Liver (tissue), 9 donors: Measurements from ENCODE around the gene F2RL1. TPM values are rescaled to one million over a fixed set of nuclear protein-coding genes. Genes with fewer than 3 reads are reported as not detected.

Experiments
- DNase-seq: peaks from one replicate; pipeline ENCODE4 v3.0.0-alpha.2; 2017; ENCODE audit warnings: low spot score
- H3K27ac ChIP-seq, 2 donors: one replicate each; pipeline ENCODE4 v1.7.0; 2013; ENCODE audit warnings: inconsistent platforms in 2 of 2, low read length in 2 of 2, control low read depth in 1 of 2, low read depth in 1 of 2, mild to moderate bottlenecking in 1 of 2
- H3K27me3 ChIP-seq, 4 donors: one replicate each; pipeline versions ENCODE4 v1.6.1 to v1.7.0; 2013; ENCODE audit warnings: low read length in 3 of 4, inconsistent platforms in 1 of 4, mild to moderate bottlenecking in 1 of 4, moderate library complexity in 1 of 4; ENCODE audit not compliant: control insufficient read depth in 4 of 4, insufficient read depth in 4 of 4
- H3K36me3 ChIP-seq, 4 donors: one replicate each; pipeline versions ENCODE4 v1.6.1 to v1.7.0; 2013; ENCODE audit warnings: low read length in 3 of 4, mild to moderate bottlenecking in 3 of 4, low read depth in 1 of 4, moderate library complexity in 1 of 4; ENCODE audit not compliant: control insufficient read depth in 4 of 4, insufficient read depth in 3 of 4
- H3K4me1 ChIP-seq, 4 donors: one replicate each; pipeline versions ENCODE4 v1.6.1 to v1.7.0; 2013; ENCODE audit warnings: low read length in 3 of 4, mild to moderate bottlenecking in 3 of 4, moderate library complexity in 1 of 4; ENCODE audit not compliant: control insufficient read depth in 4 of 4, insufficient read depth in 4 of 4
- H3K4me3 ChIP-seq, 3 donors: one replicate each; pipeline versions ENCODE4 v1.6.1 to v1.7.0; 2013; ENCODE audit warnings: low read length in 3 of 3, control low read depth in 1 of 3, low read depth in 1 of 3, mild to moderate bottlenecking in 1 of 3
- H3K9ac ChIP-seq, 2 donors: one replicate each; pipeline ENCODE4 v1.7.0; 2013; ENCODE audit warnings: low read length in 2 of 2, mild to moderate bottlenecking in 2 of 2, moderate library complexity in 2 of 2, control low read depth in 1 of 2, low read depth in 1 of 2
- H3K9me3 ChIP-seq, 4 donors: one replicate each; pipeline versions ENCODE4 v1.6.1 to v1.7.0; 2013; ENCODE audit warnings: low read length in 3 of 4; ENCODE audit not compliant: control insufficient read depth in 4 of 4
- EGR1 ChIP-seq, 2 donors: IDR thresholded peaks; 2 replicates each; pipeline ENCODE4 v1.6.1; 2016 to 2018; ENCODE audit warnings: antibody characterized with exemption in 2 of 2, low read depth in 2 of 2
- FOXA1 ChIP-seq: IDR thresholded peaks from 2 replicates; pipeline ENCODE4 v1.6.1; 2016; ENCODE audit warnings: antibody characterized with exemption
- FOXA2 ChIP-seq: IDR thresholded peaks from 2 replicates; pipeline ENCODE4 v1.6.1; 2016; ENCODE audit warnings: antibody characterized with exemption
- HNF4G ChIP-seq: IDR thresholded peaks from 2 replicates; pipeline ENCODE4 v1.6.1; 2016; ENCODE audit warnings: antibody characterized with exemption
- JUND ChIP-seq, 2 donors: IDR thresholded peaks; 2 replicates each; pipeline ENCODE4 v1.6.1; 2016; ENCODE audit warnings: antibody characterized with exemption in 2 of 2
- NR2F2 ChIP-seq: IDR thresholded peaks from 2 replicates; pipeline ENCODE4 v1.6.1; 2016; ENCODE audit warnings: antibody characterized with exemption
- RAD21 ChIP-seq, 2 donors: IDR thresholded peaks; 2 replicates each; pipeline ENCODE4 v1.6.1; 2016; ENCODE audit warnings: antibody characterized with exemption in 2 of 2, mild to moderate bottlenecking in 2 of 2
- RXRA ChIP-seq, 2 donors: IDR thresholded peaks; 2 replicates each; pipeline ENCODE4 v1.6.1; 2017 to 2018; ENCODE audit warnings: antibody characterized with exemption in 2 of 2, mild to moderate bottlenecking in 1 of 2
- SP1 ChIP-seq: IDR thresholded peaks from 2 replicates; pipeline ENCODE4 v1.6.1; 2018; ENCODE audit warnings: antibody characterized with exemption, mild to moderate bottlenecking
- YY1 ChIP-seq: IDR thresholded peaks from 2 replicates; pipeline ENCODE4 v1.6.1; 2016; ENCODE audit warnings: antibody characterized with exemption, mild to moderate bottlenecking
- WGBS: extraction: QIAGEN DNeasy Blood & Tissue Kit; methylation state at CpG from one replicate; pipeline ENCODE4 v1.1.7; 2013; 5-methylcytosine and 5-hydroxymethylcytosine counted together
- polyA plus RNA-seq, 2 donors: library from polyadenylated mRNA; stranded (reverse) in 1 of 2; unstranded in 1 of 2; fragments of 200-250 nt in 1 of 2; fragments of >200 nt in 1 of 2; fragmentation: Nextera tagmentation in 1 of 2; extraction: Ambion mirVana in 1 of 2; gene quantifications; one replicate each; pipeline versions ENCODE4 v1.2.1 to v1.2.3, GENCODE V29; 2013 to 2015
- total RNA-seq, 2 donors: library from RNA; depleted of rRNA; stranded (reverse); fragments of >200 nt; gene quantifications; one replicate each; pipeline ENCODE4 v1.2.3, GENCODE V29; 2014
- TF ChIP-seq, protein P1 (sequence below): IDR thresholded peaks from 2 replicates; pipeline ENCODE4 v1.6.1; 2016; ENCODE audit warnings: antibody characterized with exemption
- TF ChIP-seq, protein P2 (sequence below): IDR thresholded peaks from 2 replicates; pipeline ENCODE4 v1.6.1; 2016; ENCODE audit warnings: antibody characterized with exemption
- TF ChIP-seq, protein P3 (sequence below): IDR thresholded peaks from 2 replicates; pipeline ENCODE4 v1.6.1; 2016; ENCODE audit warnings: antibody characterized with exemption, mild to moderate bottlenecking
- donor health status: healthy.
- donor health status: healthy.
- donor health status: healthy.
- donor health status: healthy.
- donor health status: healthy.

F2RL1 gene
- total and polyA plus RNA-seq, 4 donors = 3.1 to 8.9 (median 5.7) TPM

DNA sequence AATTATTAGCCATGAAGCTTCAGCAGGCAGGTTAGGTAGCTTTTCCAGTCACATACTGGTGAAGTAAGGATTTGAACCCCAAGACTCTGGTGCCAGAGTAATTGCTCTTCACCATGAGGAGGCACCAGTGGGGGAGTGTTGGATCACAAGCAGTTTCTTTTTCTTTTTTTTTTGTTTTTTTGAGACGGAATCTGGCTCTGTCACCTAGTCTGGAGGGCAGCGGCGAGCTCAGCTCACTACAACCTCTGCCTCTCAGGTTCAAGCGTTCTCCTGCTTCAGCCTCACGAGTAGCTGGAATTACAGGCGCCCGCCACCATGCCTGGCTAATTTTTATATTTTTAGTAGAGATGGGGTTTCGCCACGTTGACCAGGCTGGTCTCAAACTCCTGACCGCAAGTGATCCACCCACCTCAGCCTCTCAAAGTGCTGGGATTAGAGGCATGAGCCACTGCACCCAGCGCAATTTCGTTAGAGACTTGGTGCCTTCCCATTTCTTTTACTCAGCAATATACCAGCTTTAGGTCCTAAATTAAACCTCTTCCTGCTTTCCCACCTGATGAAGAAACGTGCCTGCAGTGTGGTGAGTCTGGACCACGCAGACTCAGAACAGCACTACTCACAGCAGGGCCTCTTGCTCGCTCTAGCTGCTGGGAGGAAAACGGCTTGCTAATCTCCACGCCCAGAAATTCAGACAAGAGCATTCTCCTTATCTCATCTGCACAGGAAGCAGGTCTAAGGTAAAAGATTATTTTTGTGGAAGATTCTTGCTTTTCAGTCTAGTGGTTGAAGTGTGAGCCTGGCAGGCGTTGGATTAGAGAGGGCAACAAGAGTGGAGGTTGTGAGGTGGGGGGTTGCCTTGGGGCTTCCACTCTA is 30.8 kb downstream of the F2RL1 start, which contains the start of gene S100Z:
S100Z (plus strand) TSS at position 596 of the 873 bp plus-strand sequence. CDS start 25,346 bp downstream, outside the sequence.
- no peak for DNase-seq
- H3K9ac ChIP-seq = no peak within 1 kb of the TSS
- H3K27ac ChIP-seq = no peak within 1 kb of the TSS
- TF ChIP-seq, protein P1, sequence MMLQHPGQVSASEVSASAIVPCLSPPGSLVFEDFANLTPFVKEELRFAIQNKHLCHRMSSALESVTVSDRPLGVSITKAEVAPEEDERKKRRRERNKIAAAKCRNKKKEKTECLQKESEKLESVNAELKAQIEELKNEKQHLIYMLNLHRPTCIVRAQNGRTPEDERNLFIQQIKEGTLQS = no peak
- no peak for TF ChIP-seq FOXA1
- TF ChIP-seq YY1 = no peak
- TF ChIP-seq RAD21 (IDR thresholded peaks at IDR 0.05) = no peak
- TF ChIP-seq, protein P2, sequence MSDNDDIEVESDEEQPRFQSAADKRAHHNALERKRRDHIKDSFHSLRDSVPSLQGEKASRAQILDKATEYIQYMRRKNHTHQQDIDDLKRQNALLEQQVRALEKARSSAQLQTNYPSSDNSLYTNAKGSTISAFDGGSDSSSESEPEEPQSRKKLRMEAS = no peak
- no peak for TF ChIP-seq SP1
- TF ChIP-seq, protein P3, sequence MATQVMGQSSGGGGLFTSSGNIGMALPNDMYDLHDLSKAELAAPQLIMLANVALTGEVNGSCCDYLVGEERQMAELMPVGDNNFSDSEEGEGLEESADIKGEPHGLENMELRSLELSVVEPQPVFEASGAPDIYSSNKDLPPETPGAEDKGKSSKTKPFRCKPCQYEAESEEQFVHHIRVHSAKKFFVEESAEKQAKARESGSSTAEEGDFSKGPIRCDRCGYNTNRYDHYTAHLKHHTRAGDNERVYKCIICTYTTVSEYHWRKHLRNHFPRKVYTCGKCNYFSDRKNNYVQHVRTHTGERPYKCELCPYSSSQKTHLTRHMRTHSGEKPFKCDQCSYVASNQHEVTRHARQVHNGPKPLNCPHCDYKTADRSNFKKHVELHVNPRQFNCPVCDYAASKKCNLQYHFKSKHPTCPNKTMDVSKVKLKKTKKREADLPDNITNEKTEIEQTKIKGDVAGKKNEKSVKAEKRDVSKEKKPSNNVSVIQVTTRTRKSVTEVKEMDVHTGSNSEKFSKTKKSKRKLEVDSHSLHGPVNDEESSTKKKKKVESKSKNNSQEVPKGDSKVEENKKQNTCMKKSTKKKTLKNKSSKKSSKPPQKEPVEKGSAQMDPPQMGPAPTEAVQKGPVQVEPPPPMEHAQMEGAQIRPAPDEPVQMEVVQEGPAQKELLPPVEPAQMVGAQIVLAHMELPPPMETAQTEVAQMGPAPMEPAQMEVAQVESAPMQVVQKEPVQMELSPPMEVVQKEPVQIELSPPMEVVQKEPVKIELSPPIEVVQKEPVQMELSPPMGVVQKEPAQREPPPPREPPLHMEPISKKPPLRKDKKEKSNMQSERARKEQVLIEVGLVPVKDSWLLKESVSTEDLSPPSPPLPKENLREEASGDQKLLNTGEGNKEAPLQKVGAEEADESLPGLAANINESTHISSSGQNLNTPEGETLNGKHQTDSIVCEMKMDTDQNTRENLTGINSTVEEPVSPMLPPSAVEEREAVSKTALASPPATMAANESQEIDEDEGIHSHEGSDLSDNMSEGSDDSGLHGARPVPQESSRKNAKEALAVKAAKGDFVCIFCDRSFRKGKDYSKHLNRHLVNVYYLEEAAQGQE = no peak
- TF ChIP-seq JUND (IDR thresholded peaks at IDR 0.05) = no peak
- no peak for TF ChIP-seq NR2F2
- no peak for TF ChIP-seq HNF4G
- no peak for TF ChIP-seq EGR1 (IDR thresholded peaks at IDR 0.05; ENCODE audit: low read depth in 2 of 2)
- TF ChIP-seq RXRA (IDR thresholded peaks at IDR 0.05) = no peak
- H3K4me3 ChIP-seq = no peak within 1 kb of the TSS
- no peaks in the 10 kb centered on the region for H3K27me3 ChIP-seq
- H3K36me3 ChIP-seq = no peaks in the 10 kb centered on the region
- H3K4me1 ChIP-seq = peaks cover 0 to 2% (median under 1%) of the 10 kb centered on the region in 4 donors
- H3K9me3 ChIP-seq = no peaks in the 10 kb centered on the region
- 83% methylated on average over 18 of the region's 18 CpGs for WGBS

DNA sequence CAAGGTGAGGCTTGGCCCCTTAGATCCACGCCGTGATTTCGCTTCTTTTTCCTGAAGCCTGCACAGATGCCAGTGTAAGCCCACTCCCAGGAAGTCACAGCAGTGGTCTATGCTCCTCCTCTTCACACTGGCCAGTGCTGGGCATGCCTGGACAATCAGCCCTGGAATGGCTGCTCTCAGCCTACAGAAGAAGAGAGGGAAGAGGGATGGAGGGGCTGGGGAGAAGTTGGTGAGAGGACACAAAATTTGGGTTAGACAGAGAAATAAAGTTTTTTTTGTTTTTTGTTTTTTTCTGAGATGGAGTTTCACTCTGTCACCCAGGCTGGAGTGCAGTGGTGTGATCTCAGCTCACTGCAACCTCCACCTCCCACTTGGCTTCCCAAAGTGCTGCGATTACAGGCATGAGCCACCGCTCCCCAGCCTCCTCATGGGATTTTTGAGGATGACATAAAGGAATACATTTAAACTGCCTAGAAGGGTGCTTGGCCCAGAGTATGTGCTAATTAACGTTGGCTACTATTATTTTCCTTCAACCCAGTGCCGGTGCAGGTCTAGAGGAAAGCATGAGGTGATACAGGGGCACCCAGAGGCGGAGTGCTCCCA is 31.8 kb downstream of the F2RL1 start:
- Histone ChIP-seq H3K9me3 (no peaks in the 10 kb centered on the region), H3K36me3 (no peaks in the 10 kb centered on the region), H3K4me1 (peaks cover 0 to 2% (median 0%) of the 10 kb centered on the region in 4 donors), H3K4me3 (no peak overlapping the region), H3K27me3 (no peaks in the 10 kb centered on the region), H3K9ac (no peak overlapping the region), H3K27ac (no peak overlapping the region)
- DNase-seq = no peak
- whole genome bisulfite sequencing = 91% methylated on average over 8 of the region's 8 CpGs
- TF ChIP-seq EGR1 (IDR thresholded peaks at IDR 0.05; ENCODE audit: low read depth in 2 of 2) (no peak), FOXA2 (no peak)
